A673 (cell line): Measurements from ENCODE around the gene S100B. TPM values are rescaled to one million over a fixed set of nuclear protein-coding genes. Genes with fewer than 3 reads are reported as not detected.
A peak's percentile ranks its signal among the peaks of the same experiment; 100 is the strongest.

Experiments
- BruUV-seq: library from RNA; stranded (reverse); fragments of 400-500 nt; replicated peaks from 2 replicates; lab custom pipeline; 2021; lab: Mats Ljungman, UMichigan
- CTCF ChIA-PET: fragments of 300-600 bp; sonication (Branson Sonifier 250); formaldehyde crosslinking; loops from one replicate; lab custom pipeline; 2022; ENCODE audit warnings: antibody characterized with exemption; lab: Charles Lee
- POLR2A ChIA-PET: fragments of 300-600 bp; sonication (Branson Sonifier 250); formaldehyde crosslinking; loops from one replicate; lab custom pipeline; 2022; ENCODE audit warnings: antibody characterized with exemption; ENCODE audit not compliant: low non-redundant PET; lab: Charles Lee
- DNase-seq: peaks from one replicate; pipeline ENCODE4 v3.0.0-alpha.2; 2015; ENCODE audit warnings: low spot score
- H3K27ac ChIP-seq: fragments of 200-600 bp; sonication (generic); 2 replicates; pipeline ENCODE4 v1.5.1; 2016; ENCODE audit warnings: mixed run types, low read depth, mild to moderate bottlenecking, mixed read lengths, antibody characterized with exemption, low read length; ENCODE audit not compliant: poor library complexity, severe bottlenecking
- H3K27me3 ChIP-seq: fragments of 200-600 bp; sonication (generic); replicated peaks from 2 replicates; pipeline ENCODE4 v1.6.1; 2017; ENCODE audit warnings: mixed run types, low read depth, mild to moderate bottlenecking, mixed read lengths, antibody characterized with exemption, low read length; ENCODE audit not compliant: insufficient read depth, poor library complexity
- H3K36me3 ChIP-seq: fragments of 200-600 bp; sonication (generic); 2 replicates; pipeline ENCODE4 v1.6.1; 2016; ENCODE audit warnings: mixed run types, mild to moderate bottlenecking, mixed read lengths, antibody characterized with exemption, low read length; ENCODE audit not compliant: insufficient read depth, poor library complexity, severe bottlenecking
- H3K4me1 ChIP-seq: fragments of 200-600 bp; sonication (generic); 2 replicates; pipeline ENCODE4 v1.6.1; 2017; ENCODE audit warnings: mixed run types, mild to moderate bottlenecking, mixed read lengths, antibody characterized with exemption, low read length; ENCODE audit not compliant: insufficient read depth, poor library complexity, severe bottlenecking
- H3K4me3 ChIP-seq: fragments of 200-600 bp; sonication (generic); 2 replicates; pipeline ENCODE4 v1.5.1; 2016; ENCODE audit warnings: low read depth, mixed run types, mild to moderate bottlenecking, mixed read lengths, low read length; ENCODE audit not compliant: poor library complexity, severe bottlenecking
- H3K9me3 ChIP-seq: fragments of 200-600 bp; sonication (generic); 2 replicates; pipeline ENCODE4 v1.6.1; 2016; ENCODE audit warnings: mixed run types, low read depth, mild to moderate bottlenecking, mixed read lengths, antibody characterized with exemption, low read length; ENCODE audit not compliant: poor library complexity, severe bottlenecking
- EZH2 ChIP-seq: fragments of 200-600 bp; sonication (generic); IDR thresholded peaks from 2 replicates; pipeline ENCODE4 v1.6.1; 2017; ENCODE audit warnings: borderline replicate concordance, low read depth, mild to moderate bottlenecking, mixed read lengths, antibody characterized with exemption, low read length; ENCODE audit not compliant: poor library complexity, severe bottlenecking
- intact Hi-C: fragments of 100-400 bp; cut with micrococcal nuclease; formaldehyde crosslinking; loops from one replicate; pipeline ENCODE4 v1.10.0; 2022; ENCODE audit not compliant: unreplicated experiment
- total RNA-seq: library from RNA; stranded (reverse); gene quantifications from 2 replicates; pipeline ENCODE4 v1.2.3, GENCODE V29; 2021
- TF ChIP-seq, protein P1 (sequence below): fragments of 300-800, 200-600 bp; sonication (generic); conservative IDR thresholded peaks from 2 replicates; pipeline ENCODE4 v1.5.1; 2017; ENCODE audit warnings: low read depth, mild to moderate bottlenecking, antibody characterized with exemption, low read length, moderate library complexity, mixed read lengths

S100B gene
- total RNA-seq, 1 experiment from 2014 or later = not detected

DNA sequence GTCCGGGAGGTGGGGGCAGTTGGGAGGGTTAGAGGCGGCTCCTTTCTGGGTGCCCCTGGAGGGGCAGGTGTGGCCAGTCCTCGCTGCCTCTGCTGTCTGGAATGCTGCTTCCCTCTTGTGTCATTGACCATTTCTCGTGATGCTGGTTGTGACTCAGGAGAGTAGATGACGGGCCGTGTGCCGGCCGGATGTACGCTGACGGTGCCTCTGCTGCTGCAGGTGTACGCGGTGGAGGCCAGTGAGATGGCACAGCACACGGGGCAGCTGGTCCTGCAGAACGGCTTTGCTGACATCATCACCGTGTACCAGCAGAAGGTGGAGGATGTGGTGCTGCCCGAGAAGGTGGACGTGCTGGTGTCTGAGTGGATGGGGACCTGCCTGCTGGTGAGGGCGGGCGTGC lies 44.5 kb upstream of the S100B start:
- Histone ChIP-seq H3K36me3 (peaks cover 77% of the 10 kb centered on the region), H3K27ac (no peak overlapping the region), H3K4me3 (no peak overlapping the region), H3K4me1 (no peaks in the 10 kb centered on the region), H3K9me3 (peaks cover 3% of the 10 kb centered on the region), H3K27me3 (no peaks in the 10 kb centered on the region)
- BruUV-seq = no TSS peak
- TF ChIP-seq EZH2 = no peak
- TF ChIP-seq, protein P1, sequence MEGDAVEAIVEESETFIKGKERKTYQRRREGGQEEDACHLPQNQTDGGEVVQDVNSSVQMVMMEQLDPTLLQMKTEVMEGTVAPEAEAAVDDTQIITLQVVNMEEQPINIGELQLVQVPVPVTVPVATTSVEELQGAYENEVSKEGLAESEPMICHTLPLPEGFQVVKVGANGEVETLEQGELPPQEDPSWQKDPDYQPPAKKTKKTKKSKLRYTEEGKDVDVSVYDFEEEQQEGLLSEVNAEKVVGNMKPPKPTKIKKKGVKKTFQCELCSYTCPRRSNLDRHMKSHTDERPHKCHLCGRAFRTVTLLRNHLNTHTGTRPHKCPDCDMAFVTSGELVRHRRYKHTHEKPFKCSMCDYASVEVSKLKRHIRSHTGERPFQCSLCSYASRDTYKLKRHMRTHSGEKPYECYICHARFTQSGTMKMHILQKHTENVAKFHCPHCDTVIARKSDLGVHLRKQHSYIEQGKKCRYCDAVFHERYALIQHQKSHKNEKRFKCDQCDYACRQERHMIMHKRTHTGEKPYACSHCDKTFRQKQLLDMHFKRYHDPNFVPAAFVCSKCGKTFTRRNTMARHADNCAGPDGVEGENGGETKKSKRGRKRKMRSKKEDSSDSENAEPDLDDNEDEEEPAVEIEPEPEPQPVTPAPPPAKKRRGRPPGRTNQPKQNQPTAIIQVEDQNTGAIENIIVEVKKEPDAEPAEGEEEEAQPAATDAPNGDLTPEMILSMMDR = no peak
- CTCF ChIA-PET = no interaction called here
- POLR2A ChIA-PET = no interaction called here
- intact Hi-C loops = no loop called here
- DNase-seq = no peak

DNA sequence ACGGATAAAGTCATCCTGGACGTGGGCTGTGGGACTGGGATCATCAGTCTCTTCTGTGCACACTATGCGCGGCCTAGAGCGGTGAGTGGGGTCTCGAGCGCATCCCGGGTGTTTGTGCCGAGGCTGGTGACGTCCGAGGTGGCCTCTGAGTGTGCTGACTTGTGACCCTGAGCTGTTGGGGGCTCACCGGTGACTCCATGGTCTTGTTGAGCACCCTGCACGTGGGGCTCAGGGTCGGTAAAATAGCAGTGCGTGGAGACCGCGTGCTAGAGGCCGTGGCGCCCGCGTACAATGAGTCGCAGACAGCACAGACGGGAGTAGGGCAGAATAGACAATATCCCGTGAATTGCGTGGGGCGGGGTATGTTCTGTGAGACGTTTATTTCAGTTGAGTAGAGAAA lies 43.7 kb upstream of the S100B start:
- H3K4me3 ChIP-seq = no peak overlapping the region
- no peaks in the 10 kb centered on the region for H3K4me1 ChIP-seq
- POLR2A ChIA-PET = no interaction called here
- TF ChIP-seq, protein P1 = no peak
- TF ChIP-seq EZH2 = no peak
- no peaks in the 10 kb centered on the region for H3K9me3 ChIP-seq
- CTCF ChIA-PET = no interaction called here
- no TSS peak for BruUV-seq
- H3K27ac ChIP-seq = no peak overlapping the region
- intact Hi-C loops = no loop called here
- peaks cover 71% of the 10 kb centered on the region for H3K36me3 ChIP-seq
- no peak for DNase-seq
- H3K27me3 ChIP-seq = no peaks in the 10 kb centered on the region

DNA sequence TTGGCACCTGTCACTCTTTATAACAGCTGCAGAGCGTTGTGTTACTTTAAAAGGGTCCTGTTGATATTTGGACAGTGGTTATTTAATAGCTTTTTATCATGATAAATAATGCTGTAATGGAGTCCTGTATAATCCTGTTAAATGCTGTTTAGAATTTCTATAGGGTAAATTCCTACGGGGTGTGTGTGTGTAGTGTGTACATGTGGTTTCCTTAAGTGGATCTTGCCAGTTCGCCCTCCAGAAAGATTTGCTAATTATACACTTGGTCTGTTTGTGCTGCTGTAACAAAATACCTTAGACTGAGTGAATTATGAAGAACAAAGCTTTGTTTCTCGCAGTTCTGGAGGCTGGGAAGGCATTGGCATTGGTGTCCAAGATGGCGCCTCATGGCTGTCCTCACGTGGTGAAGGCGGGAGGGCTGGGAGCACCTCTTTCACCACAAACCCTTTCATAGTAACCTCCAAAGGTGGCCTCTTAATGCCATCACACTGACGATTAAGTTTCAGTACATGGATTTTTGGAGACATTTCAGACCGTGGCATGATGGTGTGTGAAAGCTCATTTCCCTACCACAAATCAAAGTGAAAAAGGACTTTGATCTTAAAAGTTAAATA lies 41.8 kb upstream of the S100B start:
- H3K9me3 ChIP-seq = no peaks in the 10 kb centered on the region
- intact Hi-C loops = no loop called here
- peak; percentile 33 for DNase-seq
- TF ChIP-seq EZH2 = no peak
- TF ChIP-seq, protein P1 = no peak
- ChIA-PET CTCF (no interaction called here), POLR2A (no interaction called here)
- H3K4me3 ChIP-seq = no peak overlapping the region
- no peaks in the 10 kb centered on the region for H3K27me3 ChIP-seq
- peaks cover 62% of the 10 kb centered on the region for H3K36me3 ChIP-seq
- H3K4me1 ChIP-seq = no peaks in the 10 kb centered on the region
- H3K27ac ChIP-seq = no peak overlapping the region
- no TSS peak for BruUV-seq
